Esophagus squamous epithelium (tissue), 4 donors: Measurements from ENCODE around the gene ADRM1.

Experiments
- CTCF ChIP-seq, 6 experiments: fragments of 450-650 bp in 4 of 6; fragments of 200-600 bp in 2 of 6; sonication (generic) in 2 of 6; IDR thresholded peaks; one replicate each; pipeline ENCODE4 v1.5.1; 2016 to 2019; ENCODE audit warnings: antibody characterized with exemption in 6 of 6, mild to moderate bottlenecking in 4 of 6, moderate library complexity in 4 of 6
- POLR2A ChIP-seq, 4 donors: fragments of 450-650 bp; IDR thresholded peaks; one replicate each; pipeline ENCODE4 v1.6.1; 2017; ENCODE audit warnings: antibody characterized with exemption in 4 of 4, mild to moderate bottlenecking in 4 of 4, moderate library complexity in 3 of 4

- TF ChIP-seq CTCF (IDR thresholded peaks at IDR 0.05), result no peak
- no peak for TF ChIP-seq POLR2A (IDR thresholded peaks at IDR 0.05)
Observed at GRCh38 chr20:62355878-62356588, 53.2 kb downstream of the ADRM1 start.
